Measurements from ENCODE around the gene CACNG1.

CACNG1 gene

GRCh38 chr17:67044016-67044772 lies at the start of gene CACNG1:
TSS of gene CACNG1 (plus strand) at chr17:67044554. CDS start at chr17:67044661, 107 bp downstream.
- no peak for DNase-seq (ENCODE audit: low read depth)

- no peak for DNase-seq (ENCODE audit: low read depth)
Measured at GRCh38 chr17:66994930-66995535, 49.3 kb upstream of the CACNG1 start.

- no peak for DNase-seq (ENCODE audit: low read depth)
Measured at GRCh38 chr17:66995944-66996343, 48.4 kb upstream of the CACNG1 start.

GRCh38 chr17:66996926-66997325 lies 47.4 kb upstream of the CACNG1 start:
- DNase-seq (ENCODE audit: low read depth) = no peak

- no peak for DNase-seq (ENCODE audit: low read depth)
Measured at GRCh38 chr17:67003231-67003630, 41.1 kb upstream of the CACNG1 start.

- DNase-seq (ENCODE audit: low read depth) = no peak
Measured at GRCh38 chr17:67004181-67004580, 40.2 kb upstream of the CACNG1 start.

GRCh38 chr17:67007266-67007665 lies 37.1 kb upstream of the CACNG1 start:
- DNase-seq (ENCODE audit: low read depth) = no peak

- no peak for DNase-seq (ENCODE audit: low read depth)
Measured at GRCh38 chr17:67008101-67008500, 36.3 kb upstream of the CACNG1 start.

- DNase-seq (ENCODE audit: low read depth) = no peak
Measured at GRCh38 chr17:67011527-67012175, 32.7 kb upstream of the CACNG1 start.

- DNase-seq (ENCODE audit: low read depth) = no peak
Measured at GRCh38 chr17:67013891-67014290, 30.5 kb upstream of the CACNG1 start.

- no peak for DNase-seq (ENCODE audit: low read depth)
Measured at GRCh38 chr17:67015001-67015400, 29.4 kb upstream of the CACNG1 start.

- DNase-seq (ENCODE audit: low read depth) = no peak
Measured at GRCh38 chr17:67016039-67016762, 28.2 kb upstream of the CACNG1 start.

- DNase-seq (ENCODE audit: low read depth) = no peak
Measured at GRCh38 chr17:67017910-67018309, 26.4 kb upstream of the CACNG1 start.

- DNase-seq (ENCODE audit: low read depth) = no peak
Measured at GRCh38 chr17:67018471-67019434, 25.6 kb upstream of the CACNG1 start.

- no peak for DNase-seq (ENCODE audit: low read depth)
Measured at GRCh38 chr17:67019809-67020208, 24.5 kb upstream of the CACNG1 start.

GRCh38 chr17:67020293-67020766 lies 24.0 kb upstream of the CACNG1 start:
- no peak for DNase-seq (ENCODE audit: low read depth)

- DNase-seq (ENCODE audit: low read depth) = no peak
Measured at GRCh38 chr17:67021196-67021595, 23.2 kb upstream of the CACNG1 start.

GRCh38 chr17:67021743-67022450 lies 22.5 kb upstream of the CACNG1 start:
- DNase-seq (ENCODE audit: low read depth) = no peak

- DNase-seq (ENCODE audit: low read depth) = no peak
Measured at GRCh38 chr17:67022451-67022810, 21.9 kb upstream of the CACNG1 start.

- no peak for DNase-seq (ENCODE audit: low read depth)
Measured at GRCh38 chr17:67024736-67025135, 19.6 kb upstream of the CACNG1 start.
